Measurements from ENCODE around the gene TCF25. TPM values are rescaled to one million over a fixed set of nuclear protein-coding genes. Genes with fewer than 3 reads are reported as not detected.
"Not testable (repeated sequence)": the region's sequence is repeated elsewhere in the genome, so short reads cannot be mapped to it uniquely, and the experiment has no call there.

The TCF25 gene
- polyA plus RNA-seq, 4 donors, result 123 to 176 (median 148) TPM

DNA sequence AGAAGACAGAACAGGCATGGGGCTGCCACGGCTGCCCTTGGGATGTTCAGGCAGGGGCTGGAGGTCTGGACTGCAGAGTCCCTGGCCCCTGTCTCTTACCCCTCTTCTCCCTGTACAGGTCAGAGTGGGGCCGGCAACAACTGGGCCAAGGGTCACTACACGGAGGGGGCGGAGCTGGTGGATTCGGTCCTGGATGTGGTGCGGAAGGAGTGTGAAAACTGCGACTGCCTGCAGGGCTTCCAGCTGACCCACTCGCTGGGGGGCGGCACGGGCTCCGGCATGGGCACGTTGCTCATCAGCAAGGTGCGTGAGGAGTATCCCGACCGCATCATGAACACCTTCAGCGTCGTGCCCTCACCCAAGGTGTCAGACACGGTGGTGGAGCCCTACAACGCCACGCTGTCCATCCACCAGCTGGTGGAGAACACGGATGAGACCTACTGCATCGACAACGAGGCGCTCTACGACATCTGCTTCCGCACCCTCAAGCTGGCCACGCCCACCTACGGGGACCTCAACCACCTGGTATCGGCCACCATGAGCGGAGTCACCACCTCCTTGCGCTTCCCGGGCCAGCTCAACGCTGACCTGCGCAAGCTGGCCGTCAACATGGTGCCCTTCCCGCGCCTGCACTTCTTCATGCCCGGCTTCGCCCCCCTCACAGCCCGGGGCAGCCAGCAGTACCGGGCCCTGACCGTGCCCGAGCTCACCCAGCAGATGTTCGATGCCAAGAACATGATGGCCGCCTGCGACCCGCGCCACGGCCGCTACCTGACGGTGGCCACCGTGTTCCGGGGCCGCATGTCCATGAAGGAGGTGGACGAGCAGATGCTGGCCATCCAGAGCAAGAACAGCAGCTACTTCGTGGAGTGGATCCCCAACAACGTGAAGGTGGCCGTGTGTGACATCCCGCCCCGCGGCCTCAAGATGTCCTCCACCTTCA lies 61.5 kb downstream of the TCF25 start:
- DNase-seq (ENCODE audit: low read depth in 4 of 4, low spot score in 2 of 4), result no peak

GRCh38 chr16:89935620-89936019 lies 62.2 kb downstream of the TCF25 start:
- DNase-seq (ENCODE audit: low read depth in 4 of 4, low spot score in 2 of 4), result not testable (repeated sequence)

DNA sequence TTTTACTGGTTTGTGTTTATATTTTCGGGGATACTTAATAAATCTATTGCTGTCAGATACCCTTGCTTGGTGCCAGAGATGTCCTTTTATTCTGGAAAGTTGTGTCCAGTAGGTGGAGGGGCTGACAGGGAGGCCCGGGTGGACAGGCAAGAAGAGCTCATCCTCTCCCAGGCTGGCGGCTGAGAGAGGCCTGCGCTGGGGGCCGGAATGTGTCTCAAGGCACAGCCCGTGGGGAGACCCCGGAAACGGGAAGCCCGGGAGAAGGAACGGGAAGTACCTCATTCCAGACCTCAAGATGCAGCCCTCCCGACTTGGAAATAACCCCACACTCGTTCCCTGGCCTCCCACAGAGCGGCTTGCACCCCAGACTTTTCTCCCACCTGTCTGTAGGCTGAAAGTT lies 62.6 kb downstream of the TCF25 start:
- no peak for DNase-seq (ENCODE audit: low read depth in 4 of 4, low spot score in 2 of 4)

DNA sequence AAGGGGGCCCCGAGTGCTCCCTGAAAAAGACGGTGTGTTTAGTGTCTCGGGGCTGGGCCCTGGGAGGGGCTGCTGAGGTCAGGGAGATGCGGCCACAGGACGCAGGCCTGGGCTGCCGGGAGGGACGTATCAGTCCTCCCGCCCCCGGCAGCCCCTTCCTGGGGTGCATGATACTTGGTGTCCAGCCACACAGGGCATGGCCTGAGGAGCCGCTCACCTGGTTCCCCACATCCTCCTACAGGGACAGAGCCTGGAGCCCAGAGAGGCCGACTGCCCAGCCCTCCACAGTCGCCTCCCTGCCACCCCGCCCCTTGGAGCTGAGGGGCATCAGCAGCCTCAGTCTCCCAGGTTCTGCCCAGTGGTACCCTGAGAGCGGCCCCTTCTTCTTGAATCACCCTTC lies 63.1 kb downstream of the TCF25 start:
- no peak for DNase-seq (ENCODE audit: low read depth in 4 of 4, low spot score in 2 of 4)

GRCh38 chr16:89936981-89937380 lies 63.6 kb downstream of the TCF25 start:
- DNase-seq (ENCODE audit: low read depth in 4 of 4, low spot score in 2 of 4), result no peak

DNA sequence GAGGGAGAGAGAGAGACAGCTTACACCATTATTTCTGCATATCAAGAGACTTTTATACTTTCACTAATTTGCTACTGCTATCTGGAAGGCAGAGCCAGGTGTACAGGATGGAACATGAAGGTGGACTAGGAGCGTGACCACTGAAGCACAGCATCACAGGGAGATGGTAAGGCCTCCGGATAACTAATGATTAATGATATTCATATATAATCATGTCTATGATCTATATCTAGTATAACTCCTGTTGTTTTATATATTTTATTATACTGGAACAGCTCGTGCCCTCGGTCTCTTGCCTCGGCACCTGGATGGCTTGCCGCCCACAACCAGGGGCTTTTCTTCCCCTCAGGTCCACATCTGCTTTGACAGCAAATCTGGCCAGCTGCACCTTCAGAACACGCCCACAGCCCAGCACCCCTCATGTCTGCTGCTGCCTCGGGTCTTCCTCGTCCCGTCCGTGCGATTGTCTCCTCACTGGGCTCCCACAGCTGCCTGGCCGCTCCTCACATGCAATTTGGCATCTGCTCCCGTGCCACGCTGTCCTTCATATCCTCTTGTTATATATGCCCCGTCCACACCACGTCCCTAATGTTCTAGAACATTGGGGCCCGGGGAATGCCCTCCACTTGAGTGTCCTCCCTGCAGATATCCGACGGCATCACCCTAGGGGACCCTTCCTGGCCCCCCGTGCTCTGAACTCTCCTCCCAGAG lies 64.9 kb downstream of the TCF25 start:
- no peak for DNase-seq (ENCODE audit: low read depth in 4 of 4, low spot score in 2 of 4)

- no peak for DNase-seq (ENCODE audit: low read depth in 4 of 4, low spot score in 2 of 4)
Measured at GRCh38 chr16:89944773-89945172, 71.4 kb downstream of the TCF25 start.

DNA sequence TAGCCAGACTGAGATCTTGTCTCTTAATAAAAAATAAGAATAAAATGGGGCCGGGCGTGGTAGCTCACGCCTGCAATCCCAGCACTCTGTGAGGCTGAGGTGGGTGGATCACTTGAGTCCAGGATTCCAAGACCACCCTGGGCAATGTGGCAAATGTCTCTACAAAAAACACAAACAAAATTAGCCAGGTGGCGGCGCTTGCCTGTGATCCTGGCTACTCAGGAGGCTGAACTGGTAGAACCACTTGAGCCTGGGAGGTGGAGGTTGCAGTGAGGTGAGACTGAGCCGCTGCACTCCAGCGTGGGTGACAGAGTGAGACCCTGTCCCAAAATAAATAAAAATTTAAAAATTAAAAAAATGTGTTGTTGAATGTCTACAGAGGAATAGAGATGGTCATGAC lies 72.3 kb downstream of the TCF25 start:
- DNase-seq (ENCODE audit: low read depth in 4 of 4, low spot score in 2 of 4), result no peak

- no peak for DNase-seq (ENCODE audit: low read depth in 4 of 4, low spot score in 2 of 4)
Measured at GRCh38 chr16:89946515-89946914, 73.1 kb downstream of the TCF25 start.

GRCh38 chr16:89949121-89949742 lies 75.8 kb downstream of the TCF25 start:
- DNase-seq (ENCODE audit: low read depth in 4 of 4, low spot score in 2 of 4), result no peak

DNA sequence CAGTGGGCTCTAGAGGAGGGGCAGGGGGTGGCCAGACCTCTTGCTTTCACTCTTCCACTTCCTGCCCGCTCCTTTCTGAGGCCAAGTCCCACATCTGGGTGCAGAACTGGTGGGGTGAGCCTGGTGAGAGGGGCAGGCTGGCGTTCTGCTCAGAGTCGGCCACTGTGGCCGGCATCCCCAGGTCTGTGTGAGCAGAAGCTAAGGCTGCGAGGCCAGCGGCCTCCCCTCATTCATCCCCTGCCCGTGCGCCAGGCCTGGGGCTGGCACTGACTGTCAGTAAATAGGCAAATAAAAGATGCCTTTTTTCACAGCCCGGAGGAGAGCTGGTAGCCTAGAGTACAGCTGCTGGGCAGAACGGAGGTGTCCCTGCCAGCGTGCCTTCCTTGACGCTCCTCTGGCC lies 76.4 kb downstream of the TCF25 start:
- no peak for DNase-seq (ENCODE audit: low read depth in 4 of 4, low spot score in 2 of 4)

DNA sequence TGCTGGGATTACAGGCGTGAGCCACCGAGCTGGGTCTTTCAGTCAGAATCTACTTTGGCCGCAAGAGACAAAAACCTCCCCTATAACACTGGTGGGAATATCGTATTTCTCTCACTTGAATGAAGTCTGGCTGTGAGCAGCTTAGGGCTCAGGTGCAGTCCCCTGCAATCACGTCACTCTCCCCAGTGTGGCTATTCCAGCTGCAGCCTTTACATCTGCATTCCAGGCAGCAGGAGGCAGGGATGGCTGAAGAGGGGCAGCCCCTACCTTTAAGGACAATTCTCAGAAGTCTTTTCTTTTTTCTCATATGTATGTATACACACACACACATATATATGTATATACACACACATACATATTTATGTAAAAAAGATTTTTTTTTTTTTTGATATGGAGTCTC lies 78.1 kb downstream of the TCF25 start:
- DNase-seq (ENCODE audit: low read depth in 4 of 4, low spot score in 2 of 4), result no peak

DNA sequence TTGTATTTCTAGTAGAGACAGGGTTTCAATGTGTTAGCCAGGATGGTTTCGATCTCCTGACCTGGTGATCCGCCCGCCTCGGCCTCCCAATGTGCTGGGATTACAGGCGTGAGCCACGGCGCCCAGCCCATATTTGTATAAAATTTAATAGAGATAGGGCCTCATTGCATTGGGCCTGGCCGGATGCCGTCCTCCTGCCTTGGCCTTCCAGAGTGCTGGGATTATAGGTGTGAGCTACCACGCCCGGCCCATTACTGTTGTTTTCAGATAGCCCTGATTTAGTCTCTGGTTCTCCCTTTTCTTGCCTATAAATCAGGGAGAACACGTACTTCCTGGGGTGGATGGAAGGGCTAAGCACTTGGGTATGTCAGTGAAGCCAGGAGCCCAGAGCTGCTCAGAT lies 78.7 kb downstream of the TCF25 start:
- no peak for DNase-seq (ENCODE audit: low read depth in 4 of 4, low spot score in 2 of 4)

DNA sequence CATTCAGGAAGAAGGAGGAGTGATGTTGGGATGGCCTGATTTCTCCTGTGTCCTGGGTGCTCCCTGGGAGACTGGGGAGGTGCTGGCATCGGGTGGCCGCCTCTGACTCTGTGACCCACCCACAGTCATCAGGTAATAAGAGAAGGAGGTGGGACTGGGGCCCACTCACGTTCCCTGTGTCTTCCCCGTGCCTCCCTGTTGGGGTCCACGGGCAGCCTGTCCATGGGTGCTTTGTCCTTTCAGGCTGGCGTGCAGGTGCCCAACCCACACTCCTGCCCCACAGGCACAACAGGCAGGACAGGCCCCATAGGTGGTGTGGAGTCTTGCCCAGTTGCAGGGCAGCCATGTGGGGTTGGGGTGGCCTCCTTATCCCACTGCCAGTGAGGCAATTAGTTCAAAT lies 79.2 kb downstream of the TCF25 start:
- no peak for DNase-seq (ENCODE audit: low read depth in 4 of 4, low spot score in 2 of 4)

- no peak for DNase-seq (ENCODE audit: low read depth in 4 of 4, low spot score in 2 of 4)
Measured at GRCh38 chr16:89953671-89954406, 80.4 kb downstream of the TCF25 start.

GRCh38 chr16:89954462-89954861 lies 81.1 kb downstream of the TCF25 start:
- DNase-seq (ENCODE audit: low read depth in 4 of 4, low spot score in 2 of 4), result no peak

DNA sequence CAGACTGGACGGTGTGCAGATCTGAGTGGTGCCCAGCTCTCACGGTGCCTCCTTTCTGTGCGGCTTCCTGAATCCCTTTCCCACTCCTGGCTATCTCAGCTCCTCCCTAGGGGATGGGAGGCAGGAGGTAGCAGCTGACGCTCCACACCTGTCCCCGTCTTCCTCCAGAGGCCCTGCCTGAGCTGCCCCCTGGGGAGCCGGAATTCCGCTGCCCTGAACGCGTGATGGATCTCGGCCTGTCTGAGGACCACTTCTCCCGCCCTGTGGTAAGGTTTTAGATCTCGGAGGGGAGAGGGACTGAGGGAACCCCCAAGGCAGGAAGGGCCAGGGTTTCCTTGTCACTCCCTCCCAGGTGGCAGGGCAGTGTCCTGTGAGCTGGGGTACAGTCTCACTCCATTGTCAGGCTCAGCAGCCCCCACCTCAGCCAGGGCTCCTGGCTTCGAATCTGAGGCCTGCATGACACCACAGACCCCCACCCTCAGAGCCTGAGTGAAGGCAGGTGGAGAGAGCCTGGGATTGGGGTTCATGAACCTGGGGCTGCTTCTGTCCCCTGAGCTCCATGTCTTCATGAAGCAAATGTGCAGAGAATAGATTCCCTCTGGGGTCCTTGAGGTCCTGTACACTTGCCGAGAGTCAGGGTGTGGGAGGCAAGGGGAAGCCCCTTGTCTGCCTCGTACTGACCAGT lies 81.8 kb downstream of the TCF25 start:
- no peak for DNase-seq (ENCODE audit: low read depth in 4 of 4, low spot score in 2 of 4)

GRCh38 chr16:89956505-89957215 lies 83.3 kb downstream of the TCF25 start:
- DNase-seq (ENCODE audit: low read depth in 4 of 4, low spot score in 2 of 4), result no peak

GRCh38 chr16:89957216-89957785 lies 83.9 kb downstream of the TCF25 start:
- no peak for DNase-seq (ENCODE audit: low read depth in 4 of 4, low spot score in 2 of 4)
